K562 (cell line): ENCODE measurements around the gene CCT5. TPM values are rescaled to one million over a fixed set of nuclear protein-coding genes. Genes with fewer than 3 reads are reported as not detected.

Experiments
- ARNT ChIP-seq, 2 experiments: fragments of 450-650 bp; IDR thresholded peaks; 2 replicates each; pipeline ENCODE4 v1.6.1; 2016; ENCODE audit warnings: mild to moderate bottlenecking in 1 of 2
- BRCA1 ChIP-seq, 2 experiments: fragments of 450-650 bp in 1 of 2; sonication (generic) in 1 of 2; formaldehyde crosslinking in 1 of 2; IDR thresholded peaks; 2 replicates each; pipeline versions ENCODE4 v1.5.0 to v1.6.1; 2017 to 2020; ENCODE audit warnings: mild to moderate bottlenecking in 1 of 2, missing genetic modification reagents in 1 of 2
- CBX3 ChIP-seq, 2 experiments: IDR thresholded peaks; 1 replicate in 1 of 2; 2 replicates in 1 of 2; pipeline ENCODE4 v1.6.1; 2012; ENCODE audit warnings: inconsistent platforms in 2 of 2, low read length in 2 of 2, borderline replicate concordance in 1 of 2, control low read depth in 1 of 2
- EP400 ChIP-seq: fragments of 450-650 bp; IDR thresholded peaks from 2 replicates; pipeline ENCODE4 v1.6.1; 2017; ENCODE audit warnings: antibody characterized with exemption, mild to moderate bottlenecking, moderate library complexity
- EWSR1 ChIP-seq: fragments of 450-650 bp; IDR thresholded peaks from 2 replicates; pipeline ENCODE4 v1.6.1; 2018; ENCODE audit warnings: borderline replicate concordance, mild to moderate bottlenecking, low read depth, moderate library complexity; ENCODE audit not compliant: partially characterized antibody
- FOXA3 ChIP-seq, 2 experiments: fragments of 450-650 bp in 1 of 2; sonication (generic) in 1 of 2; formaldehyde crosslinking; IDR thresholded peaks in 1 of 2; conservative IDR thresholded peaks in 1 of 2; 2 replicates each; pipeline versions ENCODE4 v1.4.0 to v1.8.0; 2020 to 2022; ENCODE audit warnings: mild to moderate bottlenecking in 2 of 2, missing genetic modification reagents in 1 of 2
- KLF6 ChIP-seq: fragments of 250-450 bp; sonication (Bioruptor Pico); IDR thresholded peaks from 2 replicates; pipeline ENCODE4 v1.4.0; 2020; ENCODE audit warnings: mild to moderate bottlenecking, moderate library complexity, borderline replicate concordance
- NR3C1 ChIP-seq: sonication (generic); formaldehyde crosslinking; IDR thresholded peaks from 2 replicates; pipeline ENCODE4 v1.8.1; 2022; ENCODE audit warnings: missing genetic modification reagents
- NR4A1 ChIP-seq, 2 experiments: fragments of 250-450 bp in 1 of 2; fragments of 450-650 bp in 1 of 2; sonication (Bioruptor Pico) in 1 of 2; IDR thresholded peaks; 2 replicates each; pipeline versions ENCODE4 v1.4.0 to v1.6.1; 2016 to 2020; ENCODE audit warnings: mild to moderate bottlenecking in 2 of 2, missing compliant biosample characterization in 1 of 2, missing genetic modification characterization in 1 of 2, moderate library complexity in 1 of 2
- PPARD ChIP-seq: fragments of 250-450 bp; sonication (Bioruptor Pico); IDR thresholded peaks from 2 replicates; pipeline ENCODE4 v1.8.0; 2022; ENCODE audit warnings: inconsistent platforms, mild to moderate bottlenecking, moderate library complexity
- RAD51 ChIP-seq: fragments of 450-650 bp; IDR thresholded peaks from 2 replicates; pipeline ENCODE4 v1.7.1; 2016; ENCODE audit warnings: low read depth, mild to moderate bottlenecking, borderline replicate concordance
- SIN3A ChIP-seq, 2 experiments: fragments of 150-350 bp in 1 of 2; IDR thresholded peaks; 2 replicates each; pipeline ENCODE4 v1.6.1; 2011 to 2016; ENCODE audit warnings: borderline replicate concordance in 2 of 2, low read depth in 2 of 2, low read length in 2 of 2, mild to moderate bottlenecking in 2 of 2, moderate library complexity in 2 of 2; ENCODE audit not compliant: control insufficient read depth in 1 of 2
- ZNF3 ChIP-seq: fragments of 250-450 bp; sonication (Bioruptor Pico); IDR thresholded peaks from 2 replicates; pipeline ENCODE4 v1.5.0; 2021; ENCODE audit warnings: mild to moderate bottlenecking, moderate library complexity
- ZNF699 ChIP-seq: fragments of 250-450 bp; sonication (Bioruptor Pico); IDR thresholded peaks from 2 replicates; pipeline ENCODE4 v1.8.0; 2021; ENCODE audit warnings: mild to moderate bottlenecking, moderate library complexity; ENCODE audit not compliant: insufficient replicate concordance
- polyA plus RNA-seq, 8 experiments: library from polyadenylated mRNA; depleted of rRNA in 4 of 8; stranded (reverse) in 5 of 8; unstranded in 3 of 8; fragments of >200 nt; fragmentation: Nextera tagmentation in 2 of 8; fragmentation: Illumina TruSeq in 1 of 8; extraction: Ambion mirVana in 2 of 8; extraction: Trizol in 1 of 8; gene quantifications; 2 replicates each; pipeline versions ENCODE4 v1.2.1 to v1.2.3, GENCODE V29; 2011 to 2014; ENCODE audit warnings: inconsistent platforms in 1 of 8, missing spikeins in 1 of 8
- total RNA-seq, 7 experiments: library from RNA; depleted of rRNA in 6 of 7; stranded (reverse); fragments of >200 nt in 6 of 7; fragmentation: Illumina TruSeq in 2 of 7; extraction: Trizol in 2 of 7; gene quantifications; 2 replicates each; pipeline versions ENCODE4 v1.2.1 to v1.2.3, GENCODE V29; 2011 to 2021; ENCODE audit warnings: low replicate concordance in 1 of 7
- TF ChIP-seq, protein P1 (sequence below): fragments of 250-450 bp; sonication (Bioruptor Pico); IDR thresholded peaks from 2 replicates; pipeline ENCODE4 v1.4.0; 2020; ENCODE audit warnings: mild to moderate bottlenecking
- TF ChIP-seq, protein P2 (sequence below): fragments of 450-650 bp; IDR thresholded peaks from 2 replicates; pipeline ENCODE4 v1.6.1; 2016; ENCODE audit warnings: borderline replicate concordance
- TF ChIP-seq, protein P3 (sequence below): fragments of 200-800 bp; sonication (Bioruptor generic); IDR thresholded peaks from 2 replicates; pipeline ENCODE4 v1.6.1; 2017; ENCODE audit warnings: missing genetic modification characterization, missing compliant biosample characterization
- TF ChIP-seq, protein P4 (sequence below): fragments of 450-650 bp; formaldehyde crosslinking; IDR thresholded peaks from 2 replicates; pipeline ENCODE4 v1.4.0; 2022; ENCODE audit warnings: missing genetic modification characterization
- TF ChIP-seq, protein P5 (sequence below), 2 experiments: fragments of 450-650 bp; IDR thresholded peaks; 2 replicates each; pipeline ENCODE4 v1.6.1; 2016

Gene CCT5
- total and polyA plus RNA-seq, 9 of the 15 experiments (the other 6 are each of a cell fraction or from before 2014, with no cell fraction given) = 782 to 1,606 (median 1,153) TPM

DNA sequence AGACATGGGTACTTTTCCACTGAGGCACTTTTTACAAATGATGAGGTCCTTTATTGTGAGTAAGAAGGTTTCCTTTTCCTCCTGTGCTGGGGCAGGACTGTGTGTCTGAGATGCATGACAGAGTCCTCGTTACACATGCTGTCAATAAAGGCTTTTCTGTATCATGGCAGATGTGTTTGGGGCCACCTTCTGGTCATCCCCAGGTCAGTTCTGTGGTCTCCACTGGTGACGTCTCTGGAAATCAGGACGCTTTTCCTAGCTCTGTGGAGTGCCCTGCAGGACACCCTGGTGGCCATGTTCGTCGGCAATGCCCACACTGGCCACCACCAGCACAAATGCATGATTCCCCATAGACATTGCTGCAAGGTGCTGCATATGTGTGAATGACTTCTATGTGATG, 54.9 kb downstream of the CCT5 start (continued):
- TF ChIP-seq, protein P1, sequence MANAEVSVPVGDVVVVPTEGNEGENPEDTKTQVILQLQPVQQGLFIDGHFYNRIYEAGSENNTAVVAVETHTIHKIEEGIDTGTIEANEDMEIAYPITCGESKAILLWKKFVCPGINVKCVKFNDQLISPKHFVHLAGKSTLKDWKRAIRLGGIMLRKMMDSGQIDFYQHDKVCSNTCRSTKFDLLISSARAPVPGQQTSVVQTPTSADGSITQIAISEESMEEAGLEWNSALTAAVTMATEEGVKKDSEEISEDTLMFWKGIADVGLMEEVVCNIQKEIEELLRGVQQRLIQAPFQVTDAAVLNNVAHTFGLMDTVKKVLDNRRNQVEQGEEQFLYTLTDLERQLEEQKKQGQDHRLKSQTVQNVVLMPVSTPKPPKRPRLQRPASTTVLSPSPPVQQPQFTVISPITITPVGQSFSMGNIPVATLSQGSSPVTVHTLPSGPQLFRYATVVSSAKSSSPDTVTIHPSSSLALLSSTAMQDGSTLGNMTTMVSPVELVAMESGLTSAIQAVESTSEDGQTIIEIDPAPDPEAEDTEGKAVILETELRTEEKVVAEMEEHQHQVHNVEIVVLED = no peak
- TF ChIP-seq FOXA3 (CRISPR knock-in tag; conservative IDR thresholded peaks at IDR 0.05 in 1 of 2, IDR thresholded peaks at IDR 0.05 in 1 of 2) = peak; percentile 73 to 91
- TF ChIP-seq NR4A1 (CRISPR knock-in tag; IDR thresholded peaks at IDR 0.05) = no peak
- TF ChIP-seq NR4A1 (tag; IDR thresholded peaks at IDR 0.05) = no peak
- TF ChIP-seq BRCA1 (IDR thresholded peaks at IDR 0.05) = no peak
- TF ChIP-seq BRCA1 (CRISPR knock-in tag; IDR thresholded peaks at IDR 0.05) = no peak
- TF ChIP-seq PPARD (CRISPR knock-in tag) = no peak
- peak in 1 of 2 experiments; percentile 57; a peak in 1 of 4 replicates for TF ChIP-seq ARNT (IDR thresholded peaks at IDR 0.05)
- no peak for TF ChIP-seq RAD51
- TF ChIP-seq EP400 = no peak
- no peak for TF ChIP-seq KLF6 (CRISPR knock-in tag)
- TF ChIP-seq, protein P2, sequence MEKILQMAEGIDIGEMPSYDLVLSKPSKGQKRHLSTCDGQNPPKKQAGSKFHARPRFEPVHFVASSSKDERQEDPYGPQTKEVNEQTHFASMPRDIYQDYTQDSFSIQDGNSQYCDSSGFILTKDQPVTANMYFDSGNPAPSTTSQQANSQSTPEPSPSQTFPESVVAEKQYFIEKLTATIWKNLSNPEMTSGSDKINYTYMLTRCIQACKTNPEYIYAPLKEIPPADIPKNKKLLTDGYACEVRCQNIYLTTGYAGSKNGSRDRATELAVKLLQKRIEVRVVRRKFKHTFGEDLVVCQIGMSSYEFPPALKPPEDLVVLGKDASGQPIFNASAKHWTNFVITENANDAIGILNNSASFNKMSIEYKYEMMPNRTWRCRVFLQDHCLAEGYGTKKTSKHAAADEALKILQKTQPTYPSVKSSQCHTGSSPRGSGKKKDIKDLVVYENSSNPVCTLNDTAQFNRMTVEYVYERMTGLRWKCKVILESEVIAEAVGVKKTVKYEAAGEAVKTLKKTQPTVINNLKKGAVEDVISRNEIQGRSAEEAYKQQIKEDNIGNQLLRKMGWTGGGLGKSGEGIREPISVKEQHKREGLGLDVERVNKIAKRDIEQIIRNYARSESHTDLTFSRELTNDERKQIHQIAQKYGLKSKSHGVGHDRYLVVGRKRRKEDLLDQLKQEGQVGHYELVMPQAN = peak; percentile 23; the same call in 1 of the 2 replicates
- peak in 1 of 2 experiments; percentile 67; a peak in 1 of 3 replicates for TF ChIP-seq CBX3 (IDR thresholded peaks at IDR 0.05; ENCODE audit: borderline replicate concordance in 1 of 2, low read length in 2 of 2)
- TF ChIP-seq, protein P3, sequence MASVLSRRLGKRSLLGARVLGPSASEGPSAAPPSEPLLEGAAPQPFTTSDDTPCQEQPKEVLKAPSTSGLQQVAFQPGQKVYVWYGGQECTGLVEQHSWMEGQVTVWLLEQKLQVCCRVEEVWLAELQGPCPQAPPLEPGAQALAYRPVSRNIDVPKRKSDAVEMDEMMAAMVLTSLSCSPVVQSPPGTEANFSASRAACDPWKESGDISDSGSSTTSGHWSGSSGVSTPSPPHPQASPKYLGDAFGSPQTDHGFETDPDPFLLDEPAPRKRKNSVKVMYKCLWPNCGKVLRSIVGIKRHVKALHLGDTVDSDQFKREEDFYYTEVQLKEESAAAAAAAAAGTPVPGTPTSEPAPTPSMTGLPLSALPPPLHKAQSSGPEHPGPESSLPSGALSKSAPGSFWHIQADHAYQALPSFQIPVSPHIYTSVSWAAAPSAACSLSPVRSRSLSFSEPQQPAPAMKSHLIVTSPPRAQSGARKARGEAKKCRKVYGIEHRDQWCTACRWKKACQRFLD (CRISPR knock-in tag) = peak; percentile 50; the same call in 1 of the 2 replicates
- TF ChIP-seq ZNF699 (CRISPR knock-in tag) = no peak
- TF ChIP-seq, protein P4, sequence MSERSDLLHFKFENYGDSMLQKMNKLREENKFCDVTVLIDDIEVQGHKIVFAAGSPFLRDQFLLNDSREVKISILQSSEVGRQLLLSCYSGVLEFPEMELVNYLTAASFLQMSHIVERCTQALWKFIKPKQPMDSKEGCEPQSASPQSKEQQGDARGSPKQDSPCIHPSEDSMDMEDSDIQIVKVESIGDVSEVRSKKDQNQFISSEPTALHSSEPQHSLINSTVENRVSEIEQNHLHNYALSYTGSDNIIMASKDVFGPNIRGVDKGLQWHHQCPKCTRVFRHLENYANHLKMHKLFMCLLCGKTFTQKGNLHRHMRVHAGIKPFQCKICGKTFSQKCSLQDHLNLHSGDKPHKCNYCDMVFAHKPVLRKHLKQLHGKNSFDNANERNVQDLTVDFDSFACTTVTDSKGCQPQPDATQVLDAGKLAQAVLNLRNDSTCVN (CRISPR knock-in tag) = no peak
- TF ChIP-seq NR3C1 = no peak
- peak in 1 of 2 experiments; percentile 60; a peak in 1 of 4 replicates for TF ChIP-seq SIN3A (IDR thresholded peaks at IDR 0.05; ENCODE audit: borderline replicate concordance in 2 of 2, control insufficient read depth in 1 of 2, low read depth in 2 of 2, low read length in 2 of 2)
- no peak for TF ChIP-seq ZNF3 (CRISPR knock-in tag)
- TF ChIP-seq, protein P5, sequence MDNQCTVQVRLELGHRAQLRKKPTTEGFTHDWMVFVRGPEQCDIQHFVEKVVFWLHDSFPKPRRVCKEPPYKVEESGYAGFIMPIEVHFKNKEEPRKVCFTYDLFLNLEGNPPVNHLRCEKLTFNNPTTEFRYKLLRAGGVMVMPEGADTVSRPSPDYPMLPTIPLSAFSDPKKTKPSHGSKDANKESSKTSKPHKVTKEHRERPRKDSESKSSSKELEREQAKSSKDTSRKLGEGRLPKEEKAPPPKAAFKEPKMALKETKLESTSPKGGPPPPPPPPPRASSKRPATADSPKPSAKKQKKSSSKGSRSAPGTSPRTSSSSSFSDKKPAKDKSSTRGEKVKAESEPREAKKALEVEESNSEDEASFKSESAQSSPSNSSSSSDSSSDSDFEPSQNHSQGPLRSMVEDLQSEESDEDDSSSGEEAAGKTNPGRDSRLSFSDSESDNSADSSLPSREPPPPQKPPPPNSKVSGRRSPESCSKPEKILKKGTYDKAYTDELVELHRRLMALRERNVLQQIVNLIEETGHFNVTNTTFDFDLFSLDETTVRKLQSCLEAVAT (IDR thresholded peaks at IDR 0.05) = peak in 1 of 2 experiments; percentile 39; a peak in 1 of 4 replicates
- no peak for TF ChIP-seq EWSR1
